ENCODE measurements around the gene CDH4. TPM values are rescaled to one million over a fixed set of nuclear protein-coding genes. Genes with fewer than 3 reads are reported as not detected.

Gene CDH4
- total RNA-seq, 1 donor from 2014 or later: 39.7 TPM

DNA sequence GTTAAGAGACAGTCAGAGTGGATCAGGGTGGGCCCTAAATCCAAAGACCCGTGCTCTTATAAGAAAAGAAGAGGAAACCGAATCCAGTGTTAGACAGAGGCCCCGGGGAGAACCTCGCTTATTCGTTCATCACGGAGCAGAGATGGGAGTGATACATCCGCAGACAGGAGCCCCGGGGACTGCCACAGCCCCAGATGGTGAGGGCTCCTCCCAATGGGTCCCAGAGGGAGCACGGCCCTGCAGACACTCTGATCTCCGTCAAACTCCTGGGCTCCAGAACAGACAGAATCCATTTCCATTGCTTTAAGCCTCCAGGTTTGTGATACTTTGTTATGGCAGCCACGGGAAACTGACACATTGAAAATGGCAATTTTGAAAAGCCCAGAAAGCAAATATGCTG lies 47.0 kb downstream of the CDH4 start:
- H3K36me3 ChIP-seq (ENCODE audit: control insufficient read depth, insufficient read depth, low read length): no peaks in the 10 kb centered on the region
- TF ChIP-seq CTCF (IDR thresholded peaks at IDR 0.05; ENCODE audit: insufficient read depth, low read length, poor library complexity, severe bottlenecking): no peak
- H3K4me3 ChIP-seq (ENCODE audit: low read depth, low read length): no peak overlapping the region
- no peak for DNase-seq (ENCODE audit: low read depth)
- no peaks in the 10 kb centered on the region for H3K27me3 ChIP-seq (ENCODE audit: control insufficient read depth, insufficient read depth, low read length)

DNA sequence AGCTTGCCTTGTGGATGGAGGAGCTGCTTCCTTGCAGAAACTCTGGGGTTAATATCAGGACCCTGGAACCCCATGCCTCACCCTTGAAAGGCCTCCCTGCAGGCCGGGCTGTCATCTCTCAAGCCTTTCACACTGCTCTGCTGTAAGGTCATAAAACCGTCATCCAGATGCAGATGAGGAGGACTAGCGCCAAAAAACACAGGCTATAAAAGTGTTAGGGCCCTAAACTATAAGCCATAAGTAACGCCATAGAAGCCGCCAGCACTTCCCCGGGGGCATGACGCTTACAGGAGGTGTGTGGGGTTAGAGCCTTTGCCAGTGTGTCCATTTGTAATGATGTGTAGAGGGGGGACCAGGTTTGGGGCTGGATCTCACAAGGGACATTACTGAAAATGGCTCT lies 47.6 kb downstream of the CDH4 start:
- Histone ChIP-seq H3K36me3 (ENCODE audit: control insufficient read depth, insufficient read depth, low read length) (no peaks in the 10 kb centered on the region), H3K27me3 (ENCODE audit: control insufficient read depth, insufficient read depth, low read length) (no peaks in the 10 kb centered on the region), H3K4me3 (ENCODE audit: low read depth, low read length) (no peak overlapping the region)
- no peak for DNase-seq (ENCODE audit: low read depth)
- no peak for TF ChIP-seq CTCF (IDR thresholded peaks at IDR 0.05; ENCODE audit: insufficient read depth, low read length, poor library complexity, severe bottlenecking)

DNA sequence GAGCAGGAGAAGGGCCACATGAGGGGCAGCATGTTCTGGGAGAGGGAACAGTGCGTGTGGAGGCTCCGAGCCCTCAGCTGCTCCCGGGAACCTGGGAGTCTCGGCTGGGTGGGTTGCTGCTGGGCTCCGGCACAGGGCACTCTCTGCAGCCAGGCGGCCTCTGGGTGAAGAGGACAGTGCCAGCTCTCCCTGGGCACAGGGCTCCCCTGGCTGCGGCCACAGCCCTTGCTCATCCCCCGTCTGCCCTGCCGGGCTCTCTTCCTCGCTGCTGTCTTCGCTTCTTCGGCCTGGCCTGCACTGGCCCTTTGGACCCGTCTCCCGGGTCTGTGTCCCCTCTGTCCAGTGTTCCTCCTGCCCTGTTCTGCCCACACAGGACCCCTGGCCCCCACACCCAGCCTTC lies 48.2 kb downstream of the CDH4 start:
- Histone ChIP-seq H3K27me3 (ENCODE audit: control insufficient read depth, insufficient read depth, low read length) (no peaks in the 10 kb centered on the region), H3K36me3 (ENCODE audit: control insufficient read depth, insufficient read depth, low read length) (no peaks in the 10 kb centered on the region), H3K4me3 (ENCODE audit: low read depth, low read length) (no peak overlapping the region)
- DNase-seq (ENCODE audit: low read depth): no peak
- no peak for TF ChIP-seq CTCF (IDR thresholded peaks at IDR 0.05; ENCODE audit: insufficient read depth, low read length, poor library complexity, severe bottlenecking)

DNA sequence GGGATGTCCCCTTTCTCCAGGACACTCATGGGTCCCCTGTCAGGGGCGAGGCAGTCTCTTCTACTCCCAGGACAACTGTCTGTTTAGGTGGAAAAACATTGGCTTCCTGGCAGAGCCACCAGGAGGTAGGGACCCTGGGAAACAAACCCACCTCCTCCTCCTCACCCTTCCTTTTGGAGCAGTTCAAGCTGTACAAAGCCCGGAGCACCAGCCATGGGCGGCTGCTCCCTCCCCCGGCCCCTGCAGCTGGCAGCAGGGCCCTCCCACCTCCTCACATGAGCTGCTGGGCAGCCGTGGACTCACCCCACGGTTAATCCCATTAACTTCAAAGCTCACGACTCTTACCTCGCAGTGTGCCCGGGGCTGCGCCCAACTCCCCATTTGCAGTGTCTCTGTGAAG lies 48.6 kb downstream of the CDH4 start:
- no peak for DNase-seq (ENCODE audit: low read depth)
- Histone ChIP-seq H3K36me3 (ENCODE audit: control insufficient read depth, insufficient read depth, low read length) (no peaks in the 10 kb centered on the region), H3K27me3 (ENCODE audit: control insufficient read depth, insufficient read depth, low read length) (no peaks in the 10 kb centered on the region), H3K4me3 (ENCODE audit: low read depth, low read length) (no peak overlapping the region)
- TF ChIP-seq CTCF (IDR thresholded peaks at IDR 0.05; ENCODE audit: insufficient read depth, low read length, poor library complexity, severe bottlenecking): no peak

GRCh38 chr20:61301711-61302525 lies 49.9 kb downstream of the CDH4 start:
- TF ChIP-seq CTCF (IDR thresholded peaks at IDR 0.05; ENCODE audit: insufficient read depth, low read length, poor library complexity, severe bottlenecking): no peak

DNA sequence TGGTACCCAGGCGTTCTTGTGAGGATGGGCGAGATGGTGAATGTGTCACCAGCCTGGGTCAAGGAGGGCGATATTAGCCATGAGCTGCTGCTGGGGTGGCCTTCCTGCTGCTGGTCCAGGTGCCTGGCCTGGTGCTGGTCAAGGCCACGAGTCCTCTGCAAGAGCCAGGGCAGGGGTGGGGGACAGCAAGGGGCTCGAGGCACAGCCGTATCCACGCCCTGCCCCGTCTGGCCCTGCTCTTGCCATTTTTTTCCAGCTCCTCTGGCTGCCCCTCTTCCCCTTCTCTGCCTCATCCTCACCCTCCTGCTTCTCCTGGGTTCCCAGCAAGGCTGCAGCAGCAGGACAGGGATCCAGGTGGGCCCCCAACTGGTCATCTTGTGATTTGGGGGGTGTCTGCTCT lies 51.2 kb downstream of the CDH4 start:
- no peak for DNase-seq (ENCODE audit: low read depth)
- no peak overlapping the region for H3K4me3 ChIP-seq (ENCODE audit: low read depth, low read length)
- H3K27me3 ChIP-seq (ENCODE audit: control insufficient read depth, insufficient read depth, low read length): no peaks in the 10 kb centered on the region
- H3K36me3 ChIP-seq (ENCODE audit: control insufficient read depth, insufficient read depth, low read length): no peaks in the 10 kb centered on the region
- no peak for TF ChIP-seq CTCF (IDR thresholded peaks at IDR 0.05; ENCODE audit: insufficient read depth, low read length, poor library complexity, severe bottlenecking)

More at GRCh38 chr20:61301711-61302525, 49.9 kb downstream of the CDH4 start:
- Histone ChIP-seq H3K27me3 (ENCODE audit: control insufficient read depth, insufficient read depth, low read length) (no peaks in the 10 kb centered on the region), H3K4me3 (ENCODE audit: low read depth, low read length) (no peak overlapping the region), H3K36me3 (ENCODE audit: control insufficient read depth, insufficient read depth, low read length) (no peaks in the 10 kb centered on the region)
- DNase-seq (ENCODE audit: low read depth): no peak
